HepG2 (cell line): ENCODE data around the gene PACS1. TPM values are rescaled to one million over a fixed set of nuclear protein-coding genes. Genes with fewer than 3 reads are reported as not detected.

Experiments used
- ATAC-seq: fragments of 200-7000 bp; cut with Tn5 transposase; 3 replicates; pipeline ENCODE4 v1.9.1; 2020; ENCODE audit warnings: mild to moderate bottlenecking, moderate library complexity
- BruUV-seq: library from RNA; stranded (reverse); fragments of 400-500 nt; replicated peaks from 2 replicates; lab custom pipeline; 2021; lab: Mats Ljungman, UMichigan
- CTCF ChIA-PET: fragments of 300-600 bp; formaldehyde crosslinking; extraction: SDS; loops from one replicate; lab custom pipeline; 2021; ENCODE audit warnings: low total read pairs, inconsistent platforms, low intra/inter-chr PET ratio; lab: Yijun Ruan, JAX
- POLR2A ChIA-PET: fragments of 350-600 bp; sonication (Branson Sonifier 250); formaldehyde crosslinking; loops from one replicate; lab custom pipeline; 2020; ENCODE audit warnings: antibody characterized with exemption, inconsistent platforms; lab: Yijun Ruan, JAX
- DNase-seq: peaks from one replicate; pipeline ENCODE4 v3.0.0-alpha.2; 2015; ENCODE audit warnings: low spot score
- FAIRE-seq: peaks from 3 replicates; lab custom pipeline; 2011; peaks lifted over from hg19 to GRCh38; lab: Jason Lieb, UNC
- H2AFZ ChIP-seq: one replicate; pipeline ENCODE4 v1.6.1; 2011; ENCODE audit warnings: low read length, inconsistent platforms
- H3K27ac ChIP-seq: fragments of 300-600 bp; 3 replicates; pipeline ENCODE4 v1.8.0; 2011; ENCODE audit warnings: mixed run types, mild to moderate bottlenecking, mixed read lengths, low read length, inconsistent platforms; ENCODE audit not compliant: insufficient read depth; ENCODE audit errors: extremely low read length
- H3K27me3 ChIP-seq, 2 experiments: fragments of 200-600 bp in 1 of 2; 2 replicates in 1 of 2; 3 replicates in 1 of 2; pipeline versions ENCODE4 v1.6.0 to v1.8.0; 2011; ENCODE audit warnings: low read length in 2 of 2, mild to moderate bottlenecking in 2 of 2, moderate library complexity in 2 of 2, inconsistent platforms in 1 of 2; ENCODE audit not compliant: insufficient read depth in 2 of 2, control insufficient read depth in 1 of 2
- H3K36me3 ChIP-seq, 2 experiments: fragments of 200-600 bp in 1 of 2; replicated peaks in 1 of 2; 2 replicates in 1 of 2; 3 replicates in 1 of 2; pipeline versions ENCODE4 v1.5.1 to v1.8.0; 2011; ENCODE audit warnings: low read length in 2 of 2, inconsistent platforms in 1 of 2; ENCODE audit not compliant: insufficient read depth in 2 of 2, control insufficient read depth in 1 of 2
- H3K4me1 ChIP-seq: 2 replicates; pipeline ENCODE4 v1.5.1; 2012; ENCODE audit warnings: low read length, inconsistent platforms; ENCODE audit not compliant: insufficient read depth
- H3K4me2 ChIP-seq: 2 replicates; pipeline ENCODE4 v1.6.0; 2011; ENCODE audit warnings: low read depth, low read length, inconsistent platforms
- H3K4me3 ChIP-seq, 3 experiments: fragments of 200-600 bp in 1 of 3; sonication (generic), shearing (Covaris generic) in 1 of 3; replicated peaks in 1 of 3; 2 replicates each; pipeline ENCODE4 v1.5.1; 2011 to 2016; ENCODE audit warnings: low read length in 3 of 3, inconsistent platforms in 2 of 3, low read depth in 2 of 3, mild to moderate bottlenecking in 2 of 3, control low read depth in 1 of 3, mixed read lengths in 1 of 3; ENCODE audit not compliant: insufficient read depth in 1 of 3
- H3K79me2 ChIP-seq: one replicate; pipeline ENCODE4 v1.6.1; 2011; ENCODE audit warnings: low read length, inconsistent platforms; ENCODE audit not compliant: insufficient read depth
- H3K9ac ChIP-seq: 2 replicates; pipeline ENCODE4 v1.6.0; 2011; ENCODE audit warnings: mild to moderate bottlenecking, low read depth, low read length, inconsistent platforms; ENCODE audit not compliant: insufficient read depth
- H3K9me3 ChIP-seq: 2 replicates; pipeline ENCODE4 v1.5.1; 2012; ENCODE audit warnings: mild to moderate bottlenecking, low read length
- H4K20me1 ChIP-seq: 2 replicates; pipeline ENCODE4 v1.6.0; 2011; ENCODE audit warnings: inconsistent platforms, mild to moderate bottlenecking, low read length, moderate library complexity; ENCODE audit not compliant: insufficient read depth
- ADNP ChIP-seq: sonication (generic); formaldehyde crosslinking; IDR thresholded peaks from 2 replicates; pipeline ENCODE4 v1.4.0; 2020; ENCODE audit warnings: missing genetic modification reagents
- ATF1 ChIP-seq: IDR thresholded peaks from 2 replicates; pipeline ENCODE4 v1.6.1; 2016; ENCODE audit warnings: mild to moderate bottlenecking, control low read depth
- CHCHD3 ChIP-seq: sonication (generic); formaldehyde crosslinking; IDR thresholded peaks from 2 replicates; pipeline ENCODE4 v1.8.0; 2022; ENCODE audit warnings: mild to moderate bottlenecking, missing genetic modification reagents, moderate library complexity
- GTF3A ChIP-seq: sonication (generic); formaldehyde crosslinking; conservative IDR thresholded peaks from 2 replicates; pipeline ENCODE4 v1.4.0; 2020; ENCODE audit warnings: mild to moderate bottlenecking, missing genetic modification reagents
- MYNN ChIP-seq: sonication (generic); formaldehyde crosslinking; IDR thresholded peaks from 2 replicates; pipeline ENCODE4 v1.4.0; 2020; ENCODE audit warnings: mild to moderate bottlenecking, low read depth, missing genetic modification reagents
- WGBS: methylation state at CpG from one replicate; pipeline ENCODE4 v1.1.6; 2017; ENCODE audit warnings: low lambda C conversion rate; 5-methylcytosine and 5-hydroxymethylcytosine counted together
- in situ Hi-C: cut with HindIII; loops from 2 replicates; pipeline ENCODE4 v1.10.0; 2017; ENCODE audit warnings: low pct_unique_long_range_greater_than_20kb; ENCODE audit not compliant: extremely low pct_ligation_motif_present
- intact Hi-C: fragments of 100-400 bp; cut with micrococcal nuclease; formaldehyde crosslinking; loops from one replicate; pipeline ENCODE4 v1.10.0; 2022; ENCODE audit not compliant: unreplicated experiment
- polyA plus RNA-seq, 8 experiments: library from polyadenylated mRNA; depleted of rRNA in 3 of 8; stranded (reverse) in 7 of 8; unstranded in 1 of 8; fragments of >200 nt; fragmentation: Illumina TruSeq in 4 of 8; extraction: Trizol in 4 of 8; gene quantifications; 2 replicates each; pipeline versions ENCODE4 v1.2.1 to v1.2.3, GENCODE V29; 2011 to 2016; ENCODE audit warnings: low read depth in 4 of 8, missing spikeins in 1 of 8, mixed read lengths in 1 of 8; ENCODE audit not compliant: insufficient read depth in 1 of 8
- total RNA-seq, 5 experiments: library from RNA; depleted of rRNA; stranded (reverse); fragments of >200 nt; fragmentation: Illumina TruSeq; extraction: Trizol; gene quantifications; 2 replicates each; pipeline ENCODE4 v1.2.3, GENCODE V29; 2016; ENCODE audit warnings: low read depth in 1 of 5
- TF ChIP-seq, protein P1 (sequence below): sonication (generic); formaldehyde crosslinking; conservative IDR thresholded peaks from 2 replicates; pipeline ENCODE4 v1.8.0; 2022; ENCODE audit warnings: mild to moderate bottlenecking, moderate library complexity, missing genetic modification reagents
- TF ChIP-seq, protein P2 (sequence below): sonication (generic); formaldehyde crosslinking; IDR thresholded peaks from 2 replicates; pipeline ENCODE4 v1.4.0; 2020; ENCODE audit warnings: missing genetic modification reagents
- TF ChIP-seq, protein P3 (sequence below): sonication (generic); formaldehyde crosslinking; IDR thresholded peaks from 2 replicates; pipeline ENCODE4 v1.4.0; 2020; ENCODE audit warnings: missing genetic modification reagents

Gene PACS1
- total and polyA plus RNA-seq, 2 of the 13 experiments (the other 11 are each of a cell fraction or from before 2014, with no cell fraction given) = 7.6 to 8.6 TPM

DNA sequence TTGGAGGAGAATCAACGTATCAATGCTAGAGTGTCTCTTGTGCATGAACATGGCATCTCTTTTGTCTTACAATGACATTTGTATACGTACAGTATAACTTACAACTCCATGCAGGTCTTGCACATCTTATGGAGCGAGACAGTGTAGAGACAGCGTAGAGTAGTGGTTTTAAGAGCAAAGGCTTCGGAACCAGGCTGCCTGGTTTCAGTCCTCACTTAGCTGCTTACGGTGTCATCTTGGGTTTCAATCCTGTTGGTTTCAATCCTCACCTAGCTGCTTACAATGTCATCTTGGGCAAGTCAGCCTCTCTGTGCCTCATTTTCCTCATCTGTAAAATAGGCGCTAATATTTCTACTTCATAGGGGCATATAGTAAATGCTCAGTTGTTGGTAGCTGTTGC lies 98.2 kb downstream of the PACS1 start:
- DNase-seq (no peak), FAIRE-seq (no peak), ATAC-seq (no peak)
- Histone ChIP-seq H3K9me3 (no peaks in the 10 kb centered on the region), H3K79me2 (no peaks in the 10 kb centered on the region), H3K4me2 (no peak overlapping the region), H3K4me1 (no peaks in the 10 kb centered on the region), H3K27me3 (no peaks in the 10 kb centered on the region), H3K4me3 (no peak overlapping the region), H3K36me3 (no peaks in the 10 kb centered on the region), H3K9ac (no peak overlapping the region), H2AFZ (no peak overlapping the region), H3K27ac (no peak overlapping the region), H4K20me1 (no peaks in the 10 kb centered on the region)
- intact Hi-C loops = no loop called here
- BruUV-seq = no TSS peak
- TF ChIP-seq, protein P1, sequence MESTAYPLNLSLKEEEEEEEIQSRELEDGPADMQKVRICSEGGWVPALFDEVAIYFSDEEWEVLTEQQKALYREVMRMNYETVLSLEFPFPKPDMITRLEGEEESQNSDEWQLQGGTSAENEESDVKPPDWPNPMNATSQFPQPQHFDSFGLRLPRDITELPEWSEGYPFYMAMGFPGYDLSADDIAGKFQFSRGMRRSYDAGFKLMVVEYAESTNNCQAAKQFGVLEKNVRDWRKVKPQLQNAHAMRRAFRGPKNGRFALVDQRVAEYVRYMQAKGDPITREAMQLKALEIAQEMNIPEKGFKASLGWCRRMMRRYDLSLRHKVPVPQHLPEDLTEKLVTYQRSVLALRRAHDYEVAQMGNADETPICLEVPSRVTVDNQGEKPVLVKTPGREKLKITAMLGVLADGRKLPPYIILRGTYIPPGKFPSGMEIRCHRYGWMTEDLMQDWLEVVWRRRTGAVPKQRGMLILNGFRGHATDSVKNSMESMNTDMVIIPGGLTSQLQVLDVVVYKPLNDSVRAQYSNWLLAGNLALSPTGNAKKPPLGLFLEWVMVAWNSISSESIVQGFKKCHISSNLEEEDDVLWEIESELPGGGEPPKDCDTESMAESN (CRISPR knock-in tag) = no peak
- TF ChIP-seq ADNP (CRISPR knock-in tag) (no peak), GTF3A (CRISPR knock-in tag) (no peak), ATF1 (CRISPR knock-in tag) (no peak), MYNN (CRISPR knock-in tag) (no peak), CHCHD3 (no peak)
- TF ChIP-seq, protein P2, sequence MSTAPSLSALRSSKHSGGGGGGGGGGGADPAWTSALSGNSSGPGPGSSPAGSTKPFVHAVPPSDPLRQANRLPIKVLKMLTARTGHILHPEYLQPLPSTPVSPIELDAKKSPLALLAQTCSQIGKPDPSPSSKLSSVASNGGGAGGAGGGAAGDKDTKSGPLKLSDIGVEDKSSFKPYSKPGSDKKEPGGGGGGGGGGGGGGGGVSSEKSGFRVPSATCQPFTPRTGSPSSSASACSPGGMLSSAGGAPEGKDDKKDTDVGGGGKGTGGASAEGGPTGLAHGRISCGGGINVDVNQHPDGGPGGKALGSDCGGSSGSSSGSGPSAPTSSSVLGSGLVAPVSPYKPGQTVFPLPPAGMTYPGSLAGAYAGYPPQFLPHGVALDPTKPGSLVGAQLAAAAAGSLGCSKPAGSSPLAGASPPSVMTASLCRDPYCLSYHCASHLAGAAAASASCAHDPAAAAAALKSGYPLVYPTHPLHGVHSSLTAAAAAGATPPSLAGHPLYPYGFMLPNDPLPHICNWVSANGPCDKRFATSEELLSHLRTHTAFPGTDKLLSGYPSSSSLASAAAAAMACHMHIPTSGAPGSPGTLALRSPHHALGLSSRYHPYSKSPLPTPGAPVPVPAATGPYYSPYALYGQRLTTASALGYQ (CRISPR knock-in tag) = no peak
- TF ChIP-seq, protein P3, sequence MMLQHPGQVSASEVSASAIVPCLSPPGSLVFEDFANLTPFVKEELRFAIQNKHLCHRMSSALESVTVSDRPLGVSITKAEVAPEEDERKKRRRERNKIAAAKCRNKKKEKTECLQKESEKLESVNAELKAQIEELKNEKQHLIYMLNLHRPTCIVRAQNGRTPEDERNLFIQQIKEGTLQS = no peak
- POLR2A ChIA-PET = no interaction called here
- WGBS = 98% methylated on average over 7 of the region's 7 CpGs
- in situ Hi-C loops = no loop called here
- CTCF ChIA-PET = no interaction called here
